DMS 273 treated with DMSO at 0.1 percent for 48 hours (cell line): ENCODE data around the gene EQTN.
A peak's percentile ranks its signal among the peaks of the same experiment; 100 is the strongest.
"Not testable (repeated sequence)": the region's sequence is repeated elsewhere in the genome, so short reads cannot be mapped to it uniquely, and the experiment has no call there.

Experiments
- DNase-seq: peaks from one replicate; lab custom pipeline; 2025; lab: John Stamatoyannopoulos, UW

EQTN gene

DNA sequence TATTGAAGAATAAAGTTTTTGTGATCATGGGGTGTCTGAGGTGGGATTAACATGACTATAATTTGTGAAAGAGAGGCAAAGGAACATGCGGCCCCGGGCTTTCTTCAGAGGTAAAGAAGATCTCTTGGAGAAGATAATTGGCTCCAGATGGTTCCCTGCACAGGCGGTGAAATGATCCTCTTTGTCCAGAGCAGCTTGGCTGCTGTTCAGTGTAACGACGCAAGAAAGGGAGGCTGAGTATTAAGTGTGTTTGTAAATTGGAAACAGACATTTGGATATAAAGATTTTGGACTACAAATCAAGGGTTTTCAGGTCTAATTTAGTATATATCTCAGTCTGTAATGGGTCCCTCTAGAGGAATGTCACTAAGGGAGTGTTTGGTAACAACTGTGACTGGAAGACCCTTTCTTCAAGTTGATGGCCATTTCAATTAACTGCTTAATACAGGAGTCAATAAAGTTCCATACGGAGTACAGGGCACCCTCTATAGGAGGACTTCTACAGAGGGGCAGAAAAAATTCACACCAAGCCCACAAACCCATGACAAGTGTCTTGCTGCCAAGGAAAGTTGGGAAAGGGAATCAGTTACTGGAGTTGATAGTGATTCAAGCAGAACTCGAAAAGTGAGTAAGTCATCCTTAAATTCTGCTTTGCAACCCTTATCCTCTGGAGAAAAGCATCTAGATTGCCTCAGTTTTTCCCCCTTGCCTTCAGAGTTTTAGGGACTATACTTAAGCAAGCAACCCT, 4.1 kb downstream of the EQTN start:
- peak; percentile 5 for DNase-seq

- no peak for DNase-seq
These were observed 5.7 kb downstream of the EQTN start for GRCh38 chr9:27291292-27291691.

- DNase-seq = no peak
These were observed 14.7 kb downstream of the EQTN start for GRCh38 chr9:27282269-27282668.

DNA sequence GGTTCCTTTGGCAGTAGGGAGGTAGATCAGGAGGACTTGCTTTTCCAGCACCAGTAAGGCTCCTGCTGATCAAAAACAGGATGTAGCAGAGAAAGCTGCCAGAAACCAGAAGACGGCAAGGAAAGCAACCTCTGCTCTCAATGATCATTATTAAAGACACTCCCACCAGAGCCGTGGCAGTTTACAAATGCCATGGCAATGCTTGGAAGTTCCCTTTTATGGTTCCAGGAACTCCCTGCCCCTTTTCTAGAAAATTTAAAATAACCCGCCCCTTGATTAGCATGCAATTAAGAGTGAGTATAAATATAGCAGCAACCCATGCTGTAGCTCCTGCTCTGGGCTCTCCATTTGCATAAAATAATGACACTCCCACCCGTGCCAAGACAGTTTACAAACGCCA, 16.1 kb downstream of the EQTN start:
- DNase-seq = no peak

DNA sequence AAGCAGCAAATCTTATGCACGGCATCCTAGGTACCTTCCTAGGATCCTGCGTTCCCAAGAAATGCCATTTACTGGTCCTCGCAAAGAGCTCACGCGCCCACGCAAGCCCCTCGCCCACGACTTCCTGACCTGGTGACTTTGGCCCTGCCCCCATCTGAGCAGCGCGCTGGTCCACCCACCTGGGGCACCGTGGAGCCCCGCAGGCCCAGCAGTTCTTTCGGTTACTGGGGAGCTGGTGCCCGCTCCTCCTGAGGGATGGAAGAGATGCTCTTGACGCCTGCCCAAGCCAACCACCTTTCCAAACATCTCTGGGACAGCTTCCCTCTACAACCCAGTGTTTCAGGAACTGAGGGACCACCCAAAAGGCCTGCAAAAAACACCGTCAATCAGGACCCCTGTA, 16.7 kb downstream of the EQTN start:
- no peak for DNase-seq

DNA sequence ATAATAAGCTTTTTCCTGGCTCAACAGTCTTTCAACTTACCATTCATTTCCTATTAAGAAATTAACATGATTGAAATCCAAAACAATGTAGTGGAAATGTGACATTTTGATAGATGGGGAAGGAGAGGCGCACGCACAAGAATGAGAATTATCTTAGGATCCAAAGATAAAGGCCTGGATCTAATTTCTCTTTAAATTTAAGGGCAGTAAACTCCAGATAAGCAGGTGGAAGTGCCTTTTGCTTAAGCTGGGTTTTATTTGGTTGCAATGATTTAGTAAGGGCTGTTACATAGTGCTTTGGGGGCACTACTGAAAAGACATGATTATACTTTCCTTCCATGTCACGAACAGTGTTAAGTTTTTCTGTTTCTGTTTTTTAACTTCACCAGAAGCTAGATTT, 17.3 kb downstream of the EQTN start:
- DNase-seq = no peak

GRCh38 chr9:27278374-27278773, 18.6 kb downstream of the EQTN start:
- no peak for DNase-seq

DNA sequence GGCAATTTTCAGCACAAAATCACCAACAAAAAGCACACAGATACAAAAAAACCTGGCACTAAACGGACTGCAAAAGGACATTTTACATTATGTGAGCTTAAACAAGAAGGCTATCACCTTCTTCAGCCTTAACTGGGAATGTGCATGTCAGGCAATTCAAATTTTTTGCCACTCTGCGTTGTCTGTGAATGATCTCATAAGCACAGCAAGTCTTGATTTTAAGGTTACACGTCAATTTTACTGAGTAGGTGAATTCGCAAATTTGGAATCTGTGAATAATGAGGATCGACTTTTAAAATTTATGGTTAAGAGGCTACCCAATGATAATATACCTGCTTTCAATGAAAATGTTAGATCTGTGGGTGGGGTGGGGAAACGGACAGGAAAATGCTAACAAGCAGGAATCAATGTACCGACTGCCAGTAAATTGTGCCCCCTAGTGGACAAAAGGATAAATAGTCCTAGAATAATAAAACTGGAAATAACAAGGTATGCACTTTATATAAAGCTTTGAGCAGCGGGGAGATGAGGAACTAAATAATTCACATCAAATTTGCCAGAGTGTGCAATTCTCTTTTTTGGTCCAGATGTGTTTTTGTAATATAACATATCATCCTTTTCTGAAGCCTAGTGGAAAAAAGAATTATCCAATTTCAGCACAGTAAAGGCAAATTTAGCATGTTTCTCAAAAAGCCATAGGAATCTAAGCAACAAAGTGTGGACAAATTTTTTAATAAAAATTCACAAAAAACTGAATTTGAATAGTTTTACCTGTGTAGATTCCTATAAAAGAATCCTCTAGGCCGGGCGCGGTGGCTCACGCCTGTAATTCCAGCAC, 20.5 kb downstream of the EQTN start:
- peak; percentile 16 for DNase-seq

DNA sequence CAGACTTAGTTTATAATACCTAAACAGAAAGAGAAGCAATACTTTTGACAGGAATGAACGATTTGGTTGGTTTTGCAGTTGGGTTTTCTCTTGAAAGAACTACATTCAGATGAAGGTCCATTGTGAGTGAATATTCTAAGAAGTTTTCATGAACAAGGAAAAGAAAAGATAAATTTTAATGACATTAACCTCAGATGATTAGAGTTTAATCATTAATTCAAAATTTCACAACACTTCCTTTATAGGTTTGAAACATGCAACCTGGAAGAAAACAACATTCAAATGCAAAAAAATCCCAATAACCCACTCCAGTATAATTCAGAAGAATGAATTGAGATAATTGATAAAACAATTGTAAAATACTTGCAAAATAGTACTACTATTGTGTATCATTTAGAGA, 23.8 kb downstream of the EQTN start:
- no peak for DNase-seq

DNA sequence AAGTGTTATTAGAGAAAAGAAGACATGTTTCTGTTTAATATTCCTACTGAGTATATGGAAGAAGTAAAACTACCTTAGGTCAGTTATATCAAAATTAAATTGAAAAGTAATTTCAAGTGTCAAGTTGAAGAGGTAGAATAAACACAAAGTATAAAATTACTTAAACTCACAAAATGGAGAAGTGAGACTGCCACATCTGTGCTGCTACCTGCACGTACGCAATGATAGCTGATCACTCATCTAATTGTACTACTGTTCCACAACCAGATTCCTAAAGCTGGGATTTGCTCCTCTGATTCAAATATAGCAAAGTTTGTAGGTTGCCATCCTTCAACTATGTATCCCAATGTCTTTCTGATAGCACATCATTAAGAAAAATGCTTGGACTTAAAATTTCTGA, 24.8 kb downstream of the EQTN start:
- no peak for DNase-seq

DNA sequence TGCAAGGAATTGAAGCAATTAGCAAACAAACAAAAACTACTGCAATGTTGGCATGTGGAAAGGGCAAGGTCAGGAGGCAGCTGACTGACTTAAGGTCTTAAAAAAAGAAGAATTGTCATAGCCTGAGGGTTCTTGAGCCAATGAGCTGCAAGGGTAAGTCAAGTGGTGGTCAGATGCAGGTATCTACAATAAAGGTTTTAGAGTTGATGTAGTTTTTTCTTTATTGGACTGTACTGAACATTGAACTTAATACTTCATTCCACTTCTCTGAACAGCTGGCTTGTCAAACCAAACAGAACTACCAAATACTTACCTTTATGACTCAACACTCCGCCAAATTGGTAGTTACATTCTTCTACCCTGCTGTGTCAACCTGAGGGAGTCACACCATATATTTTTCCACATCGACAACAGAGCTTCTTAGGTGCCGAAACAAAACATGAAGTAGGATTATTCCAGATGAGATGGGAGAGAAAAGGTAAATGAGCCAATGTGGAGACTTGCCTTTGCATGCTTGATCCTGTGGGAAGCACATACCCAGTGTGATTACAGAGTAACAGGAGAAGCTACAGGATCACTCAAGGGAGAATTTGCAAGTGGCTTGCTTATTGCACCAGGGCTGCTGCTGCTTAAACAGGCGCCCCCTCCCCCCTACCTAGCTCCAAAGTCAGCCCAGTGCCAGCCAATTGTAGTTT, 35.3 kb downstream of the EQTN start:
- DNase-seq = no peak

GRCh38 chr9:27260789-27261516, 36.0 kb downstream of the EQTN start:
- no peak for DNase-seq

GRCh38 chr9:27258662-27259061, 38.3 kb downstream of the EQTN start:
- DNase-seq = no peak

DNA sequence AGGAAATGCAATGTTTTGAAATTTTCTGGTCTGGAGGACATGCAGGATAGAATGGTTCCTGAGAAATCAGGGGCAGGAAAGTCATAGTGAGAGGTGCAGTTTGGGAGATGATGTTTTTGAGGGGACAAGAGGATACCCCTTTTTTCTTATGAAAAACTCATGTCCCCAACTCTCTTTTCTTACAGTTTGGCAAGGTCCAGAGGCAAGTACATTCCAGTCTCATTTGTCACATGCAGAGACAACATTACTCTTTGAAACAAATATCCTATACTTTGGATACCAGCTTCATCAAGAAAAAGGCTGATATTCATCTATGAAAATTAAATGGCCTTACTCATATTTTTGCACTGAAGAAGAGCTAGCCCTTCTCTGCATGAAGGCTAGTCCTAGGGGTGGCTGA, 48.2 kb downstream of the EQTN start:
- DNase-seq = no peak

DNA sequence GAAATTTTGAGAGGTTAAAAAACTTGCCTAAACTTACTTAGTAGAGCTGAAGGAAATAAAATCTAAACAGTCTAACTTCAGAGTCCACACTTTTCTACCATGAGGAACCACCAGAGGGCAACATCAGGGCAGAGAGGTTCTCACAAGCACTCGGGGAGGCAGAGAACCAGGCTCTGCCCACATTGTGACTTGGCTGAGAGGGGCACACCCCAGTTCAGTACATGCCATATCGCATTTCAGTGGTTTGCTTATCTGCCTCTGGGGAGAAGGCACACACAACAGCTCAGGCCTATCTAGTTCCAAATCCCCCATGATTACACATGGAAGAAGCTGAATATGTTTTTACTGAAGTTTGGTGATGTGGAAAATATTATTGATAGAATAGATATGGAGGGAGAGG, 49.2 kb downstream of the EQTN start:
- DNase-seq = no peak

GRCh38 chr9:27239648-27240047, 57.3 kb downstream of the EQTN start:
- DNase-seq = not testable (repeated sequence)
